Endothelial cell of umbilical vein (primary cell): ENCODE data around the gene NINJ2.

ENCODE experiments used
- EZH2 ChIP-seq: IDR thresholded peaks from 2 replicates; pipeline ENCODE4 v1.6.1; 2012; ENCODE audit warnings: borderline replicate concordance, low read depth, mild to moderate bottlenecking, moderate library complexity, low read length, inconsistent platforms; ENCODE audit not compliant: severe bottlenecking
- FOS ChIP-seq: IDR thresholded peaks from 2 replicates; pipeline ENCODE4 v1.6.1; 2011; ENCODE audit warnings: mild to moderate bottlenecking, low read length, moderate library complexity, borderline replicate concordance; ENCODE audit not compliant: insufficient read depth
- GATA2 ChIP-seq: IDR thresholded peaks from 2 replicates; pipeline ENCODE4 v1.7.0; 2011; ENCODE audit warnings: low read depth, mild to moderate bottlenecking, moderate library complexity, mixed read lengths, low read length; ENCODE audit not compliant: insufficient read length, insufficient read depth
- JUN ChIP-seq: IDR thresholded peaks from 2 replicates; pipeline ENCODE4 v1.6.1; 2011; ENCODE audit warnings: borderline replicate concordance, low read depth; ENCODE audit not compliant: insufficient read length, insufficient read depth
- MYC ChIP-seq: IDR thresholded peaks from one replicate; pipeline ENCODE4 v1.6.1; 2011; ENCODE audit warnings: mild to moderate bottlenecking, low read depth, low read length
- POLR2A ChIP-seq: IDR thresholded peaks from 2 replicates; pipeline ENCODE4 v1.6.1; 2012; ENCODE audit warnings: low read depth, mild to moderate bottlenecking, control low read depth, low read length
- POLR2AphosphoS5 ChIP-seq: IDR thresholded peaks from 2 replicates; pipeline ENCODE4 v1.6.1; 2012; ENCODE audit warnings: low read depth, mild to moderate bottlenecking, control low read depth, low read length, moderate library complexity; ENCODE audit not compliant: insufficient read depth
- TF ChIP-seq, protein P1 (sequence below), 2 donors: IDR thresholded peaks; 1 replicate in 1 of 2; 2 replicates in 1 of 2; pipeline ENCODE4 v1.5.1; 2011; ENCODE audit warnings: low read length in 2 of 2, mild to moderate bottlenecking in 2 of 2, moderate library complexity in 2 of 2, control low read depth in 1 of 2, inconsistent platforms in 1 of 2, low read depth in 1 of 2; ENCODE audit not compliant: insufficient read depth in 1 of 2; ENCODE audit errors: extremely low read depth in 1 of 2
- TF ChIP-seq, protein P2 (sequence below): IDR thresholded peaks from 2 replicates; pipeline ENCODE4 v1.6.1; 2011; ENCODE audit not compliant: insufficient read depth, insufficient read length

DNA sequence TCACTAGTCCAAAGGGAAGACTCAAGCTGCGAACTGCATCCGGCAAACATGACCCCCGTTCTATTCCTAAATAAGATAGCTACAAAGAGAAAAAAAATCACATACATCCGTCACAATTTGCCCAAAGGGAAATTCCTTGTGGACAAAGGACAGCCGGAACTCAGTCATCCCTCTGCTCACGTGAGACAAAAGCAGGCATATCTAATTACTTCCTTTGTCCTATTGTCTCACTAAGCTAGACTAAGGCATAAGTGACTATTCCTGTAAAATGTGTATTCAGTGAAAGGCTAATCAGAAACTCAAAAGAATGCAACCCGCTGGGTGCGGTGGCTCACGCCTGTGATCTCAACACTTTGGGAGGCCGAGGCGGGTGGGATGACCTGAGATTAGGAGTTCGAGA lies 27.2 kb upstream of the NINJ2 start:
- TF ChIP-seq GATA2 (no peak), POLR2A (no peak), POLR2AphosphoS5 (no peak), MYC (no peak), JUN (no peak), EZH2 (no peak), FOS (no peak)
- TF ChIP-seq, protein P1, sequence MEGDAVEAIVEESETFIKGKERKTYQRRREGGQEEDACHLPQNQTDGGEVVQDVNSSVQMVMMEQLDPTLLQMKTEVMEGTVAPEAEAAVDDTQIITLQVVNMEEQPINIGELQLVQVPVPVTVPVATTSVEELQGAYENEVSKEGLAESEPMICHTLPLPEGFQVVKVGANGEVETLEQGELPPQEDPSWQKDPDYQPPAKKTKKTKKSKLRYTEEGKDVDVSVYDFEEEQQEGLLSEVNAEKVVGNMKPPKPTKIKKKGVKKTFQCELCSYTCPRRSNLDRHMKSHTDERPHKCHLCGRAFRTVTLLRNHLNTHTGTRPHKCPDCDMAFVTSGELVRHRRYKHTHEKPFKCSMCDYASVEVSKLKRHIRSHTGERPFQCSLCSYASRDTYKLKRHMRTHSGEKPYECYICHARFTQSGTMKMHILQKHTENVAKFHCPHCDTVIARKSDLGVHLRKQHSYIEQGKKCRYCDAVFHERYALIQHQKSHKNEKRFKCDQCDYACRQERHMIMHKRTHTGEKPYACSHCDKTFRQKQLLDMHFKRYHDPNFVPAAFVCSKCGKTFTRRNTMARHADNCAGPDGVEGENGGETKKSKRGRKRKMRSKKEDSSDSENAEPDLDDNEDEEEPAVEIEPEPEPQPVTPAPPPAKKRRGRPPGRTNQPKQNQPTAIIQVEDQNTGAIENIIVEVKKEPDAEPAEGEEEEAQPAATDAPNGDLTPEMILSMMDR (IDR thresholded peaks at IDR 0.05; ENCODE audit: extremely low read depth in 1 of 2, insufficient read depth in 1 of 2, low read depth in 1 of 2, low read length in 2 of 2): no peak
- TF ChIP-seq, protein P2, sequence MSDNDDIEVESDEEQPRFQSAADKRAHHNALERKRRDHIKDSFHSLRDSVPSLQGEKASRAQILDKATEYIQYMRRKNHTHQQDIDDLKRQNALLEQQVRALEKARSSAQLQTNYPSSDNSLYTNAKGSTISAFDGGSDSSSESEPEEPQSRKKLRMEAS: no peak
